Measurements from ENCODE around the gene TRPV4. TPM values are rescaled to one million over a fixed set of nuclear protein-coding genes. Genes with fewer than 3 reads are reported as not detected.

TRPV4 gene
- total RNA-seq, 4 donors from 2014 or later: 6.6 to 10.9 (median 8.1) TPM

DNA sequence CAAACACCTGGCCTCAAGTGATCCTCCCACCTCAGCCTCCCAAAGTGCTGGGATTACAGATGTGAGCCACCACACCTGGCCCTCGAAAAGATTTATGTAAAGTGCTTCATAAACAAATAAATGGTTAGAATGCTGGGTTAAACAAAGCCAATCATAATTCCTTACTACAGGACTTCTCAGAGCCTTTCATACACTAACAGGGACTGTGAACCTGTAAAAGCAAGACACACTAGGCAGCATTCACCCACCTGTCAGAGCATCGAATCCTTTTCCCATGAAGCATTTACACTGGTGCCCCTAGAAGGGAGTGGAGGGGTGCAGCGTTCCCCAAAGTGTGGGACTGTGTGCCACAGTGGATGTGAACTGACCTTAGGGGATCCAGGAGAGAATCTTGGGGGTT lies 29.5 kb downstream of the TRPV4 start:
- no peak for DNase-seq (ENCODE audit: low spot score in 2 of 2)
- WGBS, 2 donors: 87 to 90% methylated on average over 3 of the region's 3 CpGs
- intact Hi-C loops (cut with DNase I; ENCODE audit: low total_unique reads): no loop called here
- TF ChIP-seq, protein P1, sequence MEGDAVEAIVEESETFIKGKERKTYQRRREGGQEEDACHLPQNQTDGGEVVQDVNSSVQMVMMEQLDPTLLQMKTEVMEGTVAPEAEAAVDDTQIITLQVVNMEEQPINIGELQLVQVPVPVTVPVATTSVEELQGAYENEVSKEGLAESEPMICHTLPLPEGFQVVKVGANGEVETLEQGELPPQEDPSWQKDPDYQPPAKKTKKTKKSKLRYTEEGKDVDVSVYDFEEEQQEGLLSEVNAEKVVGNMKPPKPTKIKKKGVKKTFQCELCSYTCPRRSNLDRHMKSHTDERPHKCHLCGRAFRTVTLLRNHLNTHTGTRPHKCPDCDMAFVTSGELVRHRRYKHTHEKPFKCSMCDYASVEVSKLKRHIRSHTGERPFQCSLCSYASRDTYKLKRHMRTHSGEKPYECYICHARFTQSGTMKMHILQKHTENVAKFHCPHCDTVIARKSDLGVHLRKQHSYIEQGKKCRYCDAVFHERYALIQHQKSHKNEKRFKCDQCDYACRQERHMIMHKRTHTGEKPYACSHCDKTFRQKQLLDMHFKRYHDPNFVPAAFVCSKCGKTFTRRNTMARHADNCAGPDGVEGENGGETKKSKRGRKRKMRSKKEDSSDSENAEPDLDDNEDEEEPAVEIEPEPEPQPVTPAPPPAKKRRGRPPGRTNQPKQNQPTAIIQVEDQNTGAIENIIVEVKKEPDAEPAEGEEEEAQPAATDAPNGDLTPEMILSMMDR (IDR thresholded peaks at IDR 0.05): no peak
- TF ChIP-seq POLR2A (IDR thresholded peaks at IDR 0.05): no peak
- H3K4me3 ChIP-seq (ENCODE audit: low read depth, poor library complexity, severe bottlenecking): no peak overlapping the region

DNA sequence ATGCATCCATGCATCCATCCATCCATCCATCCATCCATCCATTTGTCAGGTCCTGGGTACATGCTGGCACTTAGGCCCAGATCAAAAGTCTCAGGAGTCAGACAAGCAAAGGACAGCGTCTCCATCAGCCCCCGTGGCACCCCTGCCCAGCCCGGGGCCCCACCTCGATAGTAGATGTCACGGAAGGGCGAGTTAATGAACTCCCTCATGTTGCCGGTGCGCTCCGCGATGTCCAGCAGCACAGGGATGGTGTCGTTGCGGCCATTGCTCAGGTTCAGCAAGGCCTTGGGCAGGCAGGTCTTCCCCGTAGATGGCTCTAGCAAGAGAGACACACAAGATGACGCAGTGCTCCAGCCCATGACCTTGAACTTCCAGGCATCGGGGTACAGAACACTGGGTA lies 30.4 kb downstream of the TRPV4 start:
- DNase-seq (ENCODE audit: low spot score in 2 of 2): no peak
- TF ChIP-seq POLR2A (IDR thresholded peaks at IDR 0.05): no peak
- TF ChIP-seq, protein P1 (IDR thresholded peaks at IDR 0.05): no peak
- no peak overlapping the region for H3K4me3 ChIP-seq (ENCODE audit: low read depth, poor library complexity, severe bottlenecking)
- intact Hi-C loops (cut with DNase I; ENCODE audit: low total_unique reads): no loop called here
- WGBS, 2 donors: 96% methylated on average over 14 to 15 of the region's 15 CpGs

DNA sequence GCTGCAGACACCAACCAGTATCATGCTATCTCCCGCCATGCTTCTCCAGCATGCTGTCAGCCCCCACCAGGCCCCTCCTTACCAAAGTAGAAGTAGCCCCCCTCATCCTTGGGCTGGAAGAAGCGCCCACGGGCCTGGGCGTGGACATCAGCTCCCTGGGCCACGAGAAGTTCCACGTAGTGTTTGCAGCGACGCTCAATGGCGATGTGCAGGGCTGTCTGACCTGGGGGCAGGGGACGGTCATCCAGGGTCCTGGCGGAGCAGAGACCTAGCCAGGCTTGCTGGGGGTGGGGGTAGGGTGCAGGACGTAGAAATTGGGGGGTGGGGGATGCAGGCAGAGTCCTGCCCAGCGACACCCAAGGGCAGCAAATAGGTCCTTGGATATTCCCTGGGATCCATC lies 32.7 kb downstream of the TRPV4 start:
- 87 to 93% methylated on average over 11 to 13 of the region's 13 CpGs for WGBS, 2 donors
- no peak overlapping the region for H3K4me3 ChIP-seq (ENCODE audit: low read depth, poor library complexity, severe bottlenecking)
- DNase-seq (ENCODE audit: low spot score in 2 of 2): no peak
- intact Hi-C loops (cut with DNase I; ENCODE audit: low total_unique reads): no loop called here
- TF ChIP-seq, protein P1 (IDR thresholded peaks at IDR 0.05): no peak
- TF ChIP-seq POLR2A (IDR thresholded peaks at IDR 0.05): no peak

DNA sequence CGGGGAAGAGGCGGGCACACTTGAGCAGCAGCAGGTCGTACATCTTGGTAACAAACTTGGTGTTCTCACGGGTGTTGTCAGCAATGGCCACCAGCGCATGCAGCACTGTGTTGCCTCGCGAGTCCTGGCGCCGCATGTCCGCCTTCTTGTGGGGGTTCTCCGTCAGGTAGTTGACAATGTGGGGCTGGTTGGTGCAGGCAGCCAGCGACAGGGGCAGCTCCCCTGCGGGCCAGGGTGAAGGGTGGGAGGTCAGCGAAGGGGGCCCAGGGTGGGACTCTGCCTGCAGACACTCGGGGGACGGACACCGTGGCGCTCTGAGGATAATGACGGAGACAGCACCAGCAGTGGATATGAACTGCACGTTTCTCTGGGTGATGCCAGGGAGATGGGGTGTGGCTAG lies 34.5 kb downstream of the TRPV4 start:
- 86 to 92% methylated on average over 20 of the region's 20 CpGs for WGBS, 2 donors
- no peak for DNase-seq (ENCODE audit: low spot score in 2 of 2)
- intact Hi-C loops (cut with DNase I; ENCODE audit: low total_unique reads): no loop called here
- no peak overlapping the region for H3K4me3 ChIP-seq (ENCODE audit: low read depth, poor library complexity, severe bottlenecking)
- TF ChIP-seq, protein P1 (IDR thresholded peaks at IDR 0.05): no peak
- TF ChIP-seq POLR2A (IDR thresholded peaks at IDR 0.05): no peak

DNA sequence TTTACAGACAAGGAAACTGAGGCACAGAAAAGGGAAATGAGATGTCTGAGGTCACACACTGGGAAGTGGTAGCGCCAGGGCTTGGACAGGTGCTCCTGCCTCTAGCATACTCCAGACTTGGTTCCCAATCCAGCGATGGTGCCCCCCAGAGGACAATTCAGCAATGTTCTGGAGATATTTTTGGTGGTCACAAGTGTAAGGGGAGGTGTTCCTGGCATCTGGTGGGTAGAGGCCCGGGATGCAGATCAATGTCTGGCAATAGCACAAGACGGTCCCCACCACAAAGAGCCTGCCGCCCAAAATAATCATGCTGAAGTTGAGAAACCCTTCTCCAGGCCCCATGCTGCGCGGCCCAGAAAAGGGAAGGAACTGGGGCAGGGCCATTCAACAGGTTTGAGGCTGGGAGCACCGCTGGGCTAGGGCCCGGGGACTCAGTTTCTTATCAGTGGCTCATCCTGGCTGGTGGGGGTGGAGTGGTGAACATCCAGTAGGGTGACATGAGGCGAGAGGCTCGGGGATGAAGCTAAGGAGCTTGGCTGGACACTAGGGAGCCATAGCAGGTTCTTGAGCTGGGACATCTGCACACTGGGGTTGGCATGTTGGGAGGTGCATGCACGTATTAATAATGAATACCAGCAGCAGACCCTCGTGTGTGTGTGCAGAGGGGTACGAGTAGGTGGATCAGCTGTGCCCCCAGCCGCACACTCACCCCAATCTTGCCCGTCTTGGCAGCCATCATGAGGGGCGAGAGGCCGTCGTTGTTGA lies 35.1 kb downstream of the TRPV4 start:
- intact Hi-C loops (cut with DNase I; ENCODE audit: low total_unique reads): no loop called here
- TF ChIP-seq, protein P1 (IDR thresholded peaks at IDR 0.05): no peak
- TF ChIP-seq POLR2A (IDR thresholded peaks at IDR 0.05): no peak
- 82 to 86% methylated on average over 19 of the region's 19 CpGs for WGBS, 2 donors
- H3K4me3 ChIP-seq (ENCODE audit: low read depth, poor library complexity, severe bottlenecking): no peak overlapping the region
- DNase-seq (ENCODE audit: low spot score in 2 of 2): no peak

DNA sequence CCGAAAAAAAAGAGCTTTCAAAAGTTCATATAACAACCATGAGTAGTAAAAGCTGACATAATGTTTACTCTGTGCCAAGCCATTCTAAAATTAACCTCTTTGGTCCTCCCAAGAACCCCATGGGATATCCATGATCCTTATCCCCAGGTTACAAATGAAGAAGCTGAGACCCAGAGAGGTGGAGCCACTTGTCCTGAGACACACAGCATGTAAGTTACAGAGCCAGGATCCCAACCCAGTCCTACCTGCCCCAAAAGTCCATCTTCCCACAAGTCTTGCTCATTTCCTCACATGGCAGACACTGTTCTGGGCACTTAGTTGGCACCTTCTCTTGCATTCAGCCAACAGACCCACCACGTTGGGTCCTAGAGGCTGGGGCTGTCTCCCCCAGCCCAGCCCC lies 37.1 kb downstream of the TRPV4 start:
- 79 to 84% methylated on average over 2 of the region's 2 CpGs for WGBS, 2 donors
- TF ChIP-seq, protein P1 (IDR thresholded peaks at IDR 0.05): no peak
- no peak for TF ChIP-seq POLR2A (IDR thresholded peaks at IDR 0.05)
- intact Hi-C loops (cut with DNase I; ENCODE audit: low total_unique reads): no loop called here
- DNase-seq (ENCODE audit: low spot score in 2 of 2): no peak
- no peak overlapping the region for H3K4me3 ChIP-seq (ENCODE audit: low read depth, poor library complexity, severe bottlenecking)

All from lower leg skin (tissue), 4 donors.